H1 (cell line): Measurements from ENCODE around the gene IPO9. TPM values are rescaled to one million over a fixed set of nuclear protein-coding genes. Genes with fewer than 3 reads are reported as not detected.

Experiments used
- FOSL1 ChIP-seq: IDR thresholded peaks from 2 replicates; pipeline ENCODE4 v1.6.1; 2011; ENCODE audit warnings: mild to moderate bottlenecking, low read depth, low read length, moderate library complexity; ENCODE audit not compliant: insufficient read depth
- NRF1 ChIP-seq: IDR thresholded peaks from 2 replicates; pipeline ENCODE4 v1.6.1; 2011; ENCODE audit warnings: mild to moderate bottlenecking, low read depth, low read length, improper control_type of control experiment
- TCF12 ChIP-seq: IDR thresholded peaks from 2 replicates; pipeline ENCODE4 v1.6.1; 2011; ENCODE audit warnings: low read depth, mild to moderate bottlenecking, low read length
- polyA plus RNA-seq, 7 experiments: library from polyadenylated mRNA; depleted of rRNA in 3 of 7; stranded (reverse) in 5 of 7; unstranded in 2 of 7; fragments of >200 nt in 5 of 7; fragments of 200-250 nt in 2 of 7; gene quantifications; 1 replicate in 5 of 7; 2 replicates in 1 of 7; 4 replicates in 1 of 7; pipeline versions ENCODE4 v1.2.1 to v1.2.3, GENCODE V29; 2011 to 2013; ENCODE audit warnings: missing spikeins in 2 of 7, mixed read lengths in 2 of 7
- total RNA-seq: library from RNA; stranded (reverse); fragmentation: NEBNext Ultra II Directional; extraction: Animal tissue kit (Norgen Biotek cat#: 25700); gene quantifications from 2 replicates; pipeline ENCODE4 v1.2.1, GENCODE V29; 2021
- TF ChIP-seq, protein P1 (sequence below): IDR thresholded peaks from 2 replicates; pipeline ENCODE4 v1.6.1; 2011; ENCODE audit warnings: low read length, improper control_type of control experiment
- TF ChIP-seq, protein P2 (sequence below): IDR thresholded peaks from 2 replicates; pipeline ENCODE4 v1.6.1; 2011; ENCODE audit warnings: low read depth, mild to moderate bottlenecking, low read length; ENCODE audit not compliant: insufficient read depth
- TF ChIP-seq, protein P3 (sequence below): IDR thresholded peaks from 2 replicates; pipeline ENCODE4 v1.6.1; 2012; ENCODE audit warnings: inconsistent platforms

Gene IPO9
- total and polyA plus RNA-seq, 2 of the 8 experiments (the other 6 are each of a cell fraction or from before 2014, with no cell fraction given): 61.0 to 122 TPM

DNA sequence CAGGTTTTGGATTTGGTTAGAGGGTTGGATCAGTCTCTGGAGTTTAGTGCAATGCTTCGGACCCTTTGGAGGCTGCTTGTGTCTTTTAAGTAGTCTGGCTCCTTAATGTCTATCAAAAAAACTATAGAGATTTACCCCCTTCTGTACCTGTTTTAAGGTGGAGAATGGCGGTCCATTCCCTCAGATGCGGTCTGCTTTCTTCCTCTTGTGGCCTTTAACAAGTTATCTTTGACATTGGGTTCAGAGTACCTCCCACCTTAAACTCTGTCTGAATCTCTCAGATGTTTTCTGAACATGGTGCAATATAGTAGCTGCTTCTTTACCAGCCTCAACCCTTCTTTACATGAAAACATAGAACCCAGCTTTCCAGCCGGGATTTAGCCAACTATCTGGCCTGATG is 2.4 kb downstream of the IPO9 start (continued):
- TF ChIP-seq FOSL1: no peak
- TF ChIP-seq, protein P1, sequence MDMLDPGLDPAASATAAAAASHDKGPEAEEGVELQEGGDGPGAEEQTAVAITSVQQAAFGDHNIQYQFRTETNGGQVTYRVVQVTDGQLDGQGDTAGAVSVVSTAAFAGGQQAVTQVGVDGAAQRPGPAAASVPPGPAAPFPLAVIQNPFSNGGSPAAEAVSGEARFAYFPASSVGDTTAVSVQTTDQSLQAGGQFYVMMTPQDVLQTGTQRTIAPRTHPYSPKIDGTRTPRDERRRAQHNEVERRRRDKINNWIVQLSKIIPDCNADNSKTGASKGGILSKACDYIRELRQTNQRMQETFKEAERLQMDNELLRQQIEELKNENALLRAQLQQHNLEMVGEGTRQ: no peak
- TF ChIP-seq, protein P2, sequence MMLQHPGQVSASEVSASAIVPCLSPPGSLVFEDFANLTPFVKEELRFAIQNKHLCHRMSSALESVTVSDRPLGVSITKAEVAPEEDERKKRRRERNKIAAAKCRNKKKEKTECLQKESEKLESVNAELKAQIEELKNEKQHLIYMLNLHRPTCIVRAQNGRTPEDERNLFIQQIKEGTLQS: no peak
- TF ChIP-seq, protein P3, sequence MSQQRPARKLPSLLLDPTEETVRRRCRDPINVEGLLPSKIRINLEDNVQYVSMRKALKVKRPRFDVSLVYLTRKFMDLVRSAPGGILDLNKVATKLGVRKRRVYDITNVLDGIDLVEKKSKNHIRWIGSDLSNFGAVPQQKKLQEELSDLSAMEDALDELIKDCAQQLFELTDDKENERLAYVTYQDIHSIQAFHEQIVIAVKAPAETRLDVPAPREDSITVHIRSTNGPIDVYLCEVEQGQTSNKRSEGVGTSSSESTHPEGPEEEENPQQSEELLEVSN: no peak
- no peak for TF ChIP-seq TCF12
- TF ChIP-seq NRF1: no peak
